HEK293 (cell line): ENCODE measurements around the gene RACGAP1.

Experiments
- CTCF ChIA-PET: fragments of 350-600 bp; formaldehyde crosslinking; extraction: SDS; loops from one replicate; lab custom pipeline; 2021; ENCODE audit warnings: antibody characterized with exemption; lab: Yijun Ruan, JAX
- POLR2A ChIA-PET: fragments of 300-600 bp; formaldehyde crosslinking; extraction: SDS; loops from one replicate; lab custom pipeline; 2020; ENCODE audit warnings: antibody characterized with exemption, inconsistent platforms; lab: Yijun Ruan, JAX
- H3K27ac ChIP-seq: fragments of 200-500 bp; sonication (Bioruptor generic); 2 replicates; pipeline ENCODE4 v1.5.1; 2014; ENCODE audit warnings: low read depth, low read length, control low read depth, inconsistent platforms; ENCODE audit errors: extremely low read depth
- H3K36me3 ChIP-seq, 2 experiments: fragments of 200-500 bp in 1 of 2; sonication (Bioruptor generic) in 1 of 2; 1 replicate in 1 of 2; 2 replicates in 1 of 2; pipeline ENCODE4 v1.5.1; 2014 to 2017; ENCODE audit warnings: inconsistent platforms in 2 of 2, low read length in 2 of 2; ENCODE audit not compliant: control insufficient read depth in 2 of 2, insufficient read depth in 1 of 2
- H3K4me1 ChIP-seq: fragments of 200-500 bp; sonication (Bioruptor generic); 2 replicates; pipeline ENCODE4 v1.5.1; 2014; ENCODE audit warnings: mild to moderate bottlenecking, low read length, inconsistent platforms; ENCODE audit not compliant: control insufficient read depth, insufficient read depth
- H3K4me3 ChIP-seq: 2 replicates; pipeline ENCODE4 v1.5.1; 2011; ENCODE audit warnings: low read depth, mild to moderate bottlenecking, control low read depth, low read length, moderate library complexity
- H3K9me3 ChIP-seq: fragments of 200-500 bp; sonication (Bioruptor generic); 2 replicates; pipeline ENCODE4 v1.5.1; 2014; ENCODE audit warnings: low read depth, low read length, inconsistent platforms; ENCODE audit not compliant: control insufficient read depth, insufficient read depth
- GLIS1 ChIP-seq: fragments of 450-650 bp; formaldehyde crosslinking; IDR thresholded peaks from 2 replicates; pipeline ENCODE4 v1.5.1; 2016; ENCODE audit warnings: missing biosample characterization, missing genetic modification characterization
- HOXD13 ChIP-seq: sonication (generic); formaldehyde crosslinking; IDR thresholded peaks from 2 replicates; pipeline ENCODE4 v1.8.0; 2022; ENCODE audit warnings: missing genetic modification reagents, borderline replicate concordance
- PATZ1 ChIP-seq: fragments of 450-650 bp; formaldehyde crosslinking; IDR thresholded peaks from 2 replicates; pipeline ENCODE4 v1.5.1; 2016; ENCODE audit warnings: missing biosample characterization, missing genetic modification characterization
- PRDM4 ChIP-seq: fragments of 450-650 bp; formaldehyde crosslinking; IDR thresholded peaks from 2 replicates; pipeline ENCODE4 v1.5.1; 2017; ENCODE audit warnings: missing biosample characterization, missing genetic modification characterization
- YY1 ChIP-seq: fragments of 450-650 bp; formaldehyde crosslinking; IDR thresholded peaks from 2 replicates; pipeline ENCODE4 v1.5.1; 2018; ENCODE audit warnings: missing biosample characterization, missing genetic modification characterization
- ZBTB26 ChIP-seq: fragments of 450-650 bp; formaldehyde crosslinking; optimal IDR thresholded peaks from 2 replicates; pipeline ENCODE3; 2016; ENCODE audit warnings: missing biosample characterization, mild to moderate bottlenecking, missing genetic modification characterization
- ZBTB6 ChIP-seq: fragments of 450-650 bp; formaldehyde crosslinking; IDR thresholded peaks from 2 replicates; pipeline ENCODE4 v1.5.1; 2017; ENCODE audit warnings: missing biosample characterization, missing genetic modification characterization
- ZBTB7A ChIP-seq: fragments of 450-650 bp; formaldehyde crosslinking; IDR thresholded peaks from 2 replicates; pipeline ENCODE4 v1.5.1; 2016; ENCODE audit warnings: low read depth, missing biosample characterization, missing genetic modification characterization
- ZBTB8A ChIP-seq: fragments of 450-650 bp; formaldehyde crosslinking; IDR thresholded peaks from 2 replicates; pipeline ENCODE4 v1.5.1; 2016; ENCODE audit warnings: missing biosample characterization, missing genetic modification characterization
- ZFP69B ChIP-seq: fragments of 450-650 bp; formaldehyde crosslinking; IDR thresholded peaks from 2 replicates; pipeline ENCODE4 v1.5.1; 2016; ENCODE audit warnings: missing biosample characterization, missing genetic modification characterization
- ZIC2 ChIP-seq: fragments of 450-650 bp; formaldehyde crosslinking; IDR thresholded peaks from 2 replicates; pipeline ENCODE4 v1.5.1; 2016; ENCODE audit warnings: missing biosample characterization, missing genetic modification characterization
- ZNF214 ChIP-seq: fragments of 450-650 bp; formaldehyde crosslinking; IDR thresholded peaks from 2 replicates; pipeline ENCODE4 v1.5.1; 2017; ENCODE audit warnings: missing biosample characterization, mild to moderate bottlenecking, missing genetic modification characterization, borderline replicate concordance
- ZNF513 ChIP-seq: fragments of 450-650 bp; IDR thresholded peaks from 2 replicates; pipeline ENCODE4 v1.5.1; 2018; ENCODE audit warnings: missing biosample characterization, missing genetic modification characterization
- ZNF558 ChIP-seq: fragments of 450-650 bp; formaldehyde crosslinking; IDR thresholded peaks from 2 replicates; pipeline ENCODE4 v1.5.1; 2016; ENCODE audit warnings: missing biosample characterization, missing genetic modification characterization
- ZNF664 ChIP-seq: fragments of 450-650 bp; formaldehyde crosslinking; IDR thresholded peaks from 2 replicates; pipeline ENCODE4 v1.5.1; 2016; ENCODE audit warnings: missing biosample characterization, missing genetic modification characterization
- ZNF692 ChIP-seq: fragments of 450-650 bp; formaldehyde crosslinking; IDR thresholded peaks from 2 replicates; pipeline ENCODE4 v1.5.1; 2016; ENCODE audit warnings: missing biosample characterization, missing genetic modification characterization
- ZNF830 ChIP-seq: fragments of 450-650 bp; IDR thresholded peaks from 2 replicates; pipeline ENCODE4 v1.5.0; 2018; ENCODE audit warnings: missing biosample characterization, missing genetic modification characterization, low read depth, mild to moderate bottlenecking, moderate library complexity
- ZXDB ChIP-seq: fragments of 450-650 bp; formaldehyde crosslinking; IDR thresholded peaks from 2 replicates; pipeline ENCODE4 v1.5.1; 2016; ENCODE audit warnings: missing biosample characterization, missing genetic modification characterization
- TF ChIP-seq, protein P1 (sequence below): fragments of 450-650 bp; formaldehyde crosslinking; IDR thresholded peaks from 2 replicates; pipeline ENCODE4 v1.5.1; 2016; ENCODE audit warnings: missing biosample characterization, missing genetic modification characterization
- TF ChIP-seq, protein P2 (sequence below): fragments of 450-650 bp; formaldehyde crosslinking; IDR thresholded peaks from 2 replicates; pipeline ENCODE4 v1.5.1; 2016; ENCODE audit warnings: missing biosample characterization, missing genetic modification characterization

Gene RACGAP1

GRCh38 chr12:49968471-49968870, 56.8 kb downstream of the RACGAP1 start (continued):
- no peak for TF ChIP-seq HOXD13
- TF ChIP-seq ZNF830: no peak
- TF ChIP-seq ZNF558 (tag by site-specific recombination): no peak
- no peak for TF ChIP-seq GLIS1
- TF ChIP-seq PRDM4 (tag by site-specific recombination): no peak
- TF ChIP-seq PATZ1 (tag by site-specific recombination): no peak

GRCh38 chr12:49967777-49968250, 57.5 kb downstream of the RACGAP1 start:
- Histone ChIP-seq H3K4me1 (no peaks in the 10 kb centered on the region), H3K27ac (no peak overlapping the region), H3K36me3 (no peaks in the 10 kb centered on the region), H3K4me3 (peak overlapping the region; percentile 31), H3K9me3 (no peaks in the 10 kb centered on the region)
- CTCF ChIA-PET: interaction anchor here (0.5 to 7.1 kb wide), 66 partner anchors 8 to 1243 kb away, joined by 3 to 104 read pairs (median 6); partner anchors contain the start of genes AQP2, COX14 and RACGAP1
- TF ChIP-seq ZBTB7A (tag by site-specific recombination) (no peak), ZFP69B (peak; percentile 77; the same call in 1 of the 2 replicates), ZNF830 (no peak), ZIC2 (no peak), ZBTB8A (no peak), ZNF214 (no peak), ZBTB6 (tag by site-specific recombination) (no peak), ZNF692 (tag by site-specific recombination) (peak; percentile 3; the same call in 1 of the 2 replicates), ZNF513 (tag by site-specific recombination) (peak; percentile 70), ZNF664 (tag by site-specific recombination) (no peak), ZBTB26 (tag by site-specific recombination) (peak; percentile 4), YY1 (tag by site-specific recombination) (no peak), ZXDB (tag by site-specific recombination) (no peak)
- TF ChIP-seq, protein P1, sequence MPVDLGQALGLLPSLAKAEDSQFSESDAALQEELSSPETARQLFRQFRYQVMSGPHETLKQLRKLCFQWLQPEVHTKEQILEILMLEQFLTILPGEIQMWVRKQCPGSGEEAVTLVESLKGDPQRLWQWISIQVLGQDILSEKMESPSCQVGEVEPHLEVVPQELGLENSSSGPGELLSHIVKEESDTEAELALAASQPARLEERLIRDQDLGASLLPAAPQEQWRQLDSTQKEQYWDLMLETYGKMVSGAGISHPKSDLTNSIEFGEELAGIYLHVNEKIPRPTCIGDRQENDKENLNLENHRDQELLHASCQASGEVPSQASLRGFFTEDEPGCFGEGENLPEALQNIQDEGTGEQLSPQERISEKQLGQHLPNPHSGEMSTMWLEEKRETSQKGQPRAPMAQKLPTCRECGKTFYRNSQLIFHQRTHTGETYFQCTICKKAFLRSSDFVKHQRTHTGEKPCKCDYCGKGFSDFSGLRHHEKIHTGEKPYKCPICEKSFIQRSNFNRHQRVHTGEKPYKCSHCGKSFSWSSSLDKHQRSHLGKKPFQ (tag by site-specific recombination): peak; percentile 77; the same call in 1 of the 2 replicates
- TF ChIP-seq, protein P2, sequence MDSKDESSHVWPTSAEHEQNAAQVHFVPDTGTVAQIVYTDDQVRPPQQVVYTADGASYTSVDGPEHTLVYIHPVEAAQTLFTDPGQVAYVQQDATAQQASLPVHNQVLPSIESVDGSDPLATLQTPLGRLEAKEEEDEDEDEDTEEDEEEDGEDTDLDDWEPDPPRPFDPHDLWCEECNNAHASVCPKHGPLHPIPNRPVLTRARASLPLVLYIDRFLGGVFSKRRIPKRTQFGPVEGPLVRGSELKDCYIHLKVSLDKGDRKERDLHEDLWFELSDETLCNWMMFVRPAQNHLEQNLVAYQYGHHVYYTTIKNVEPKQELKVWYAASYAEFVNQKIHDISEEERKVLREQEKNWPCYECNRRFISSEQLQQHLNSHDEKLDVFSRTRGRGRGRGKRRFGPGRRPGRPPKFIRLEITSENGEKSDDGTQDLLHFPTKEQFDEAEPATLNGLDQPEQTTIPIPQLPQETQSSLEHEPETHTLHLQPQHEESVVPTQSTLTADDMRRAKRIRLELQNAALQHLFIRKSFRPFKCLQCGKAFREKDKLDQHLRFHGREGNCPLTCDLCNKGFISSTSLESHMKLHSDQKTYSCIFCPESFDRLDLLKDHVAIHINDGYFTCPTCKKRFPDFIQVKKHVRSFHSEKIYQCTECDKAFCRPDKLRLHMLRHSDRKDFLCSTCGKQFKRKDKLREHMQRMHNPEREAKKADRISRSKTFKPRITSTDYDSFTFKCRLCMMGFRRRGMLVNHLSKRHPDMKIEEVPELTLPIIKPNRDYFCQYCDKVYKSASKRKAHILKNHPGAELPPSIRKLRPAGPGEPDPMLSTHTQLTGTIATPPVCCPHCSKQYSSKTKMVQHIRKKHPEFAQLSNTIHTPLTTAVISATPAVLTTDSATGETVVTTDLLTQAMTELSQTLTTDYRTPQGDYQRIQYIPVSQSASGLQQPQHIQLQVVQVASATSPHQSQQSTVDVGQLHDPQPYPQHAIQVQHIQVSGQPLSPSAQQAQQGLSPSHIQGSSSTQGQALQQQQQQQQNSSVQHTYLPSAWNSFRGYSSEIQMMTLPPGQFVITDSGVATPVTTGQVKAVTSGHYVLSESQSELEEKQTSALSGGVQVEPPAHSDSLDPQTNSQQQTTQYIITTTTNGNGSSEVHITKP (tag by site-specific recombination): peak; percentile 53
- POLR2A ChIA-PET: interaction anchor here (0.7 to 1.5 kb wide), 7 partner anchors 22 to 227 kb away, joined by 3 to 6 read pairs (median 4); partner anchors contain the start of genes BCDIN3D, COX14 and TMBIM6
